Breast epithelium (tissue), 4 donors: ENCODE data around the gene HSFX3. TPM values are rescaled to one million over a fixed set of nuclear protein-coding genes. Genes with fewer than 3 reads are reported as not detected.
"Not testable (repeated sequence)": the region's sequence is repeated elsewhere in the genome, so short reads cannot be mapped to it uniquely, and the experiment has no call there.

ENCODE experiments used
- DNase-seq, 2 donors: peaks; one replicate each; pipeline ENCODE4 v3.0.0-alpha.2; 2019; ENCODE audit warnings: low spot score in 2 of 2
- H3K27ac ChIP-seq, 2 donors: fragments of 200-600 bp; sonication (generic) in 1 of 2; one replicate each; pipeline ENCODE4 v1.5.1; 2016 to 2019; ENCODE audit warnings: mild to moderate bottlenecking in 1 of 2
- H3K27me3 ChIP-seq, 2 donors: fragments of 200-600 bp; sonication (generic) in 1 of 2; one replicate each; pipeline versions ENCODE4 v1.5.1 to v1.6.0; 2017 to 2019; ENCODE audit warnings: control low read depth in 1 of 2, mild to moderate bottlenecking in 1 of 2
- H3K36me3 ChIP-seq: fragments of 200-600 bp; one replicate; pipeline ENCODE4 v1.5.1; 2019
- H3K4me1 ChIP-seq, 2 donors: fragments of 200-600 bp; sonication (generic); one replicate each; pipeline ENCODE4 v1.5.1; 2016 to 2019; ENCODE audit warnings: control low read depth in 1 of 2
- H3K4me3 ChIP-seq, 3 donors: fragments of 200-600 bp; sonication (generic); 1 replicate in 2 of 3; 2 replicates in 1 of 3; pipeline ENCODE4 v1.5.1; 2016 to 2019; ENCODE audit warnings: mild to moderate bottlenecking in 3 of 3, moderate library complexity in 2 of 3
- H3K9me3 ChIP-seq, 2 donors: fragments of 200-600 bp; sonication (generic) in 1 of 2; one replicate each; pipeline ENCODE4 v1.5.1; 2016 to 2019; ENCODE audit warnings: control low read depth in 1 of 2
- POLR2A ChIP-seq: fragments of 450-650 bp; IDR thresholded peaks from one replicate; pipeline ENCODE4 v1.6.1; 2016; ENCODE audit warnings: antibody characterized with exemption, mild to moderate bottlenecking, moderate library complexity
- POLR2AphosphoS5 ChIP-seq, 3 donors: sonication (generic); formaldehyde crosslinking; IDR thresholded peaks; one replicate each; pipeline ENCODE4 v1.6.1; 2017; ENCODE audit warnings: antibody characterized with exemption in 3 of 3
- intact Hi-C: fragments of 100-400 bp; cut with DNase I; formaldehyde crosslinking; loops from one replicate; pipeline ENCODE4 v1.15.1; 2023; ENCODE audit warnings: low total_unique reads
- total RNA-seq, 3 donors: library from RNA; depleted of rRNA; stranded (reverse); fragments of >200 nt; gene quantifications; one replicate each; pipeline ENCODE4 v1.1.0, GENCODE V29; 2016
- TF ChIP-seq, protein P1 (sequence below), 3 donors: fragments of 450-650 bp; IDR thresholded peaks; one replicate each; pipeline ENCODE4 v1.5.1; 2016 to 2017; ENCODE audit warnings: antibody characterized with exemption in 3 of 3, mild to moderate bottlenecking in 3 of 3, moderate library complexity in 3 of 3

Gene HSFX3
- total RNA-seq, 3 donors from 2014 or later: not detected

DNA sequence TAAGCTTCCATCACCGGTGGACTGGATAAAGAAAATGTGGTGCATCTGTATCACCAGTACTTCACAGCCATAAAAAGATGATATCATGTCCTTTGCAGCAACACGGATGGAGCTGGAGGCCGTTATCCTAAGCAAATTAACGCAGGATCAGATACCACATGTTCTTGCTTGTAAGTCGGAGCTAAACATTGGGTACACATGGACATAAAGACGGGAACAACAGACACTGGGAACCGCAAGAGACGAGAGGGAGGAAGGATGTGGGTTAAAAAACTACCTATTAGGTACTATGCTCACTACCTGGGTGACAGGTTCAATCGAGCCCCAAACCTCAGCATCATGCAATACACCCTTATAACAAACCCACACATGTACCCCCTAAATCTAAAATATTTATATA lies 28.3 kb downstream of the HSFX3 start:
- no peaks in the 10 kb centered on the region for H3K9me3 ChIP-seq
- no peak overlapping the region for H3K27ac ChIP-seq
- DNase-seq: no peak
- H3K4me1 ChIP-seq: no peaks in the 10 kb centered on the region
- intact Hi-C loops: no loop called here
- H3K27me3 ChIP-seq: peaks cover 0 to 8% of the 10 kb centered on the region in 2 donors
- H3K4me3 ChIP-seq: no peak overlapping the region
- no peak for TF ChIP-seq POLR2AphosphoS5 (IDR thresholded peaks at IDR 0.05)
- no peaks in the 10 kb centered on the region for H3K36me3 ChIP-seq

DNA sequence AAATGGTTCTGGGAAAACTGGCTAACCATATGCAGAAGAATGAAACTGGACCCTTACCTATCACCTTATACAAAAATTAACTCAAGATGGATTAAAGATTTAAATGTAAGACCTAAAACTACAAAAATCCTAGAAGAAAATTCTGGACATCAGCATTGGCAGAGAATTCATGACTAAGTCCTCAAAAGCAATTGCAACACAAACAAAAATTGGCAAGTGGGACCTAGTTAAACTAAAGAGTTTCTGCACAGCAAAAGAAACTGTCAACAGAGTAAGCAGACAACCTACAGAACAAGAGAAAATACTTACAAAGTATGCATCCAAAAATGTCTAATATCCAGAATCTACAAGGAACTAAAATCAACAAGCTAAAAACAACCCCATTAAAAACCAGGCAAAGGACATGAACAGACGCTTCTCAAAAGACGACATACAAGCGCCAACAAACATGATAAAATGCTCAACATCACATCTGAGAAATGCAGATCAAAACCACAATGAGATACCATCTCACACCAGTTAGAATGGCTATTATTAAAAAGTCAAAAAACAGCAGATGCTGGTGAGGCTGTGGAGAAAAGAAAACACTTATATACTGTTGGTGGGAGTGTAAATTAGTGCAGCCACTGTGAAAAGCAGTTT lies 29.0 kb downstream of the HSFX3 start:
- DNase-seq, H3K4me3 ChIP-seq, H3K27ac ChIP-seq, H3K9me3 ChIP-seq, H3K36me3 ChIP-seq, intact Hi-C loops, H3K4me1 ChIP-seq: not testable (repeated sequence)
- peaks cover 0 to 15% of the 10 kb centered on the region in 2 donors for H3K27me3 ChIP-seq

DNA sequence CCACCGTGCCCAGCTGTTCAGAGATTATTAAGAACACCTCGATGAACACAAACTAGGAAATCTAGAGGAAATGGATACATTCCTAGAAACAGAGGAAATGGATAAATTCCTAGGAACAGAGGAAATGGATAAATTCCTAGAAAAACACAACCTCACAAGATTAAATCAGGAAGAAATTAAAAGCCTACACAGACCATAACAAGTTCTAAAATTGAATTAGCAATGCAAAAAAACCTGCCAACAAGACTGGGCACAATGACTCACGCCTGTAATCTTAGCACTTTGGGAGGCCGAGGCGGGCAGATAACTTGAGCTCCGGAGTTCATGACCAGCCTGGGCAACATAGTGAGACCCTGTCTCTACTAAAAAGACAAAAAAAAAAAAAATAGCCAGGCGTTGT lies 31.5 kb downstream of the HSFX3 start:
- H3K4me1 ChIP-seq: no peaks in the 10 kb centered on the region

DNA sequence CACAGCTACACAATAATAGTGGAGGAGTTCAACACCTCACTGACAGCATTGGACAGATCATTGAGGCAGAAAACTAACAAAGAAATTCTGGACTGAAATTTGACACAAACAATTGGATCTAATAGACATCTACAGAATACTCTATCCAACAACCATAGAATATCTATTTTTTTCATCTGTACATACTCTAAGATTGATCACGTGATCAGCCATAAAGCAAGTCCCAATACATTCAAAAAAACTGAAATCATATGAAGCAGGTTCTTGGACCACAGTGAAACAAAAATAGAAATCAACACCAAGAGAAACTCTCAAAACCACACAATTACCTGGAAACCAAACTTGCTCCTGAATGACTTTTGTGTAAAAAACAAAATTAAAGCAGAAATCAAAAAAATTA lies 32.4 kb downstream of the HSFX3 start:
- Histone ChIP-seq H3K27me3 (peaks cover 0 to 16% of the 10 kb centered on the region in 2 donors), H3K4me3 (no peak overlapping the region), H3K27ac (no peak overlapping the region), H3K4me1 (no peaks in the 10 kb centered on the region), H3K36me3 (no peaks in the 10 kb centered on the region), H3K9me3 (no peaks in the 10 kb centered on the region)
- DNase-seq: no peak
- intact Hi-C loops: no loop called here
- no peak for TF ChIP-seq POLR2A
- TF ChIP-seq, protein P1, sequence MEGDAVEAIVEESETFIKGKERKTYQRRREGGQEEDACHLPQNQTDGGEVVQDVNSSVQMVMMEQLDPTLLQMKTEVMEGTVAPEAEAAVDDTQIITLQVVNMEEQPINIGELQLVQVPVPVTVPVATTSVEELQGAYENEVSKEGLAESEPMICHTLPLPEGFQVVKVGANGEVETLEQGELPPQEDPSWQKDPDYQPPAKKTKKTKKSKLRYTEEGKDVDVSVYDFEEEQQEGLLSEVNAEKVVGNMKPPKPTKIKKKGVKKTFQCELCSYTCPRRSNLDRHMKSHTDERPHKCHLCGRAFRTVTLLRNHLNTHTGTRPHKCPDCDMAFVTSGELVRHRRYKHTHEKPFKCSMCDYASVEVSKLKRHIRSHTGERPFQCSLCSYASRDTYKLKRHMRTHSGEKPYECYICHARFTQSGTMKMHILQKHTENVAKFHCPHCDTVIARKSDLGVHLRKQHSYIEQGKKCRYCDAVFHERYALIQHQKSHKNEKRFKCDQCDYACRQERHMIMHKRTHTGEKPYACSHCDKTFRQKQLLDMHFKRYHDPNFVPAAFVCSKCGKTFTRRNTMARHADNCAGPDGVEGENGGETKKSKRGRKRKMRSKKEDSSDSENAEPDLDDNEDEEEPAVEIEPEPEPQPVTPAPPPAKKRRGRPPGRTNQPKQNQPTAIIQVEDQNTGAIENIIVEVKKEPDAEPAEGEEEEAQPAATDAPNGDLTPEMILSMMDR (IDR thresholded peaks at IDR 0.05): no peak
- TF ChIP-seq POLR2AphosphoS5 (IDR thresholded peaks at IDR 0.05): no peak

More for the DNA sequence above, 31.5 kb downstream of the HSFX3 start:
- Histone ChIP-seq H3K4me3 (no peak overlapping the region), H3K9me3 (no peaks in the 10 kb centered on the region), H3K36me3 (no peaks in the 10 kb centered on the region), H3K27me3 (peaks cover 0 to 16% of the 10 kb centered on the region in 2 donors), H3K27ac (no peak overlapping the region)
- TF ChIP-seq, protein P1 (IDR thresholded peaks at IDR 0.05): no peak
- no peak for TF ChIP-seq POLR2AphosphoS5 (IDR thresholded peaks at IDR 0.05)
- no peak for TF ChIP-seq POLR2A
- intact Hi-C loops: no loop called here
- no peak for DNase-seq

DNA sequence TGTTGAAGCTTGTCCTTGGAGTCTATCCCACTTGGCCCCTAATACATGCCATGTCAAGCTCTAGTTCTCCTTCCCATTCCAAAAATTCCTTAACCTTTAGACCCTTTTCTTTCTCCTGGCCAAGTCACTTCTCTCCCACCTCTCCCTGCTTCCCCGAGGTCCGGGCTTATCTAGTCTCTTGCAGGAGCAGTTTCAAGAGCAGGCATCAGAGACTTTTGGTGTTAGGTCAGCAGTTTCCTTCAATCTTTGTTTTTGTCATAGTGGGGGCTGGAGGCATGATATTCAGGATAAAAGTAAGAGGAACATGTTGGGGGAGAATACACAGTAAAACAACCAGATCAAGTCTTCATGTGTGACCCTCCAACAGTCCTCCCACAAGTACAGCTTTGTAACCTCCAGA lies 33.1 kb downstream of the HSFX3 start:
- no peak for DNase-seq
- no peak overlapping the region for H3K27ac ChIP-seq
- H3K4me3 ChIP-seq: no peak overlapping the region
- no peaks in the 10 kb centered on the region for H3K4me1 ChIP-seq
- TF ChIP-seq POLR2A: no peak
- TF ChIP-seq POLR2AphosphoS5 (IDR thresholded peaks at IDR 0.05): no peak
- TF ChIP-seq, protein P1 (IDR thresholded peaks at IDR 0.05): no peak
- no peaks in the 10 kb centered on the region for H3K36me3 ChIP-seq
- intact Hi-C loops: no loop called here
- peaks cover 0 to 11% of the 10 kb centered on the region in 2 donors for H3K27me3 ChIP-seq
- no peaks in the 10 kb centered on the region for H3K9me3 ChIP-seq

DNA sequence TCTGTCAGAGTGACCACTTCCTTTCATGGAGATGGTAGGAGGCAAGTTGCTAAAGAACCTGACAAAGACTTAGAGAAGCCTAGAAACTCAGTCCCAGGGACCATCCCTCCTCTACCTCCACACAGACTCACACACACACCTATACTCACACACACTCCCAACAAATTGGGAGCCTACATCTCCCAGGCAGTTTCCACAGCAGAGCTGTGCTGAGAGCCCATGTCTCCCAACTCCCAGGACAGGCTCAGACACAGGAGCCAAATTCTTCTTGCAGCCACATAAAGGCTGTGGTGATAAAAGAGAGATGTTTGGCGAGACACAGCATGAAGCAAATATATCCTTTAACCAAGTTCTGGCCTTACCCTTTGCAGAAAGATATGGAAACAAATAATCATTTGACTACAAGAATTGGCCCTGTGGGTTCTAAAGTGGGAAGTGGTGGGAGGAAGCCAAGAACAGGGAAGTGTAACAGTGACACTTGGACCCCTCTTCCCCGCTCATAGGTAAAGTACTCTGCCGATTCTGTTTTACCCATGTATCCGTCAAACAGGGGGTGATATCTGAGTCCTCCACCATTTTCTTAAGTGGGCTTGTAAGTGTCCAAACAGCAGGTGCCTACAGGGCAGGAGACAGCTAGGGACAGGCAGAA lies 33.6 kb downstream of the HSFX3 start:
- intact Hi-C loops: no loop called here

More for the DNA sequence above, 33.6 kb downstream of the HSFX3 start:
- Histone ChIP-seq H3K4me3 (no peak overlapping the region), H3K27me3 (peaks cover 0 to 13% of the 10 kb centered on the region in 2 donors), H3K36me3 (no peaks in the 10 kb centered on the region), H3K4me1 (no peaks in the 10 kb centered on the region), H3K27ac (no peak overlapping the region), H3K9me3 (no peaks in the 10 kb centered on the region)
- no peak for DNase-seq
- TF ChIP-seq, protein P1 (IDR thresholded peaks at IDR 0.05): no peak
- TF ChIP-seq POLR2A (no peak), POLR2AphosphoS5 (IDR thresholded peaks at IDR 0.05) (no peak)
